NCI-H2081 treated with DMSO at 0.1 percent for 48 hours (cell line): Measurements from ENCODE around the gene METTL14.

ENCODE experiments used
- DNase-seq: peaks from one replicate; lab custom pipeline; 2025; lab: John Stamatoyannopoulos, UW

Gene METTL14

DNA sequence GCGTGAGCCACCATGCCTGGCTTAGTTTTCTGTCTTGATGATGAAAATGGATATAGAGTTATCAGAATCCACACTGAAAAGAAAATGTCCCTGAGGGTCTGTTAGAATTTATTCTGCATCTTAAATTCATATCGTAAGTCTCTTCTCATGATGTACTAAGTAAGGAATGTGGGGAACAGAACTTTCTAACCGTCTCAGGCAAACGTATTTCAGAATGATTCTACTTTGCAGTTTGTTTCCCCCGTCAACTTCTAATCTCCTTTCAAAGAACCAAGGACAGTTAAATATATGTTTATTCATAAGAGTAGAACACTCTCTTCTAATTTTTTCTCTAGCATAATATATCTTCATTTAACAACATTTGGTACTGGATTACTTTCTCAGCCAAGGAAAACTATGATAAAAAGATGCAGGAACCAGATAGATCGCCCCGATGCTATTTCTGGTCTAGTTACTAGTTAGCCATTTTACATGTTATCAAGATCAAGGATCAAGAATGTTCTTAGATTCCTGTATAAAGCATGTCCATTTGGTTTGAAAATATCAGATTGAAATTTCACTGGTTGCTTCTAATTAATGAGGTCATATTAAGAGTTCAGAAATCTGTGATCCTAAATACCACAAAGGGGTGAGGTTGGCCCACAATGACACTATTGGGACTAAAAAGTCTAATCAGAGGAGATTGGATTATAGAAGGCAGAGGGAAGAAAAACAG, 49.5 kb downstream of the METTL14 start:
- no peak for DNase-seq

DNA sequence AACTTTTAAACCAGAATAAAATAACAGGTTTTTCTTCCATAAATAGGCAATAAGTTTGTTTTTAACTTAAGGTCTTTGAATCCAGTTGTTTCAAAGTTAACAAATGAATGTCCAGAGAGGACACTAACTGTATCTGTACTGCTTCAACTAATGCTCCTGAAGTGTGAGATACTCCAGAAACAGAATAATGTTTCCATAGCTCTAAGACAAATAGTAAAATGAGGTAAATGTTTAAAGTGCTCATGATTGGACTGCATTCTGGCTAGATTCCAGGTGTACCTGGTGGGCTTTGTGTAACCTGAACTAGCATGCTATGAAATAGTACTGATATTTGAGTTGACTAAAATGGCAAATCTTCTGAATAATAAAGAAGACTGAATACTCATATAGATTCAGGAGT, 51.7 kb downstream of the METTL14 start:
- DNase-seq, result no peak

DNA sequence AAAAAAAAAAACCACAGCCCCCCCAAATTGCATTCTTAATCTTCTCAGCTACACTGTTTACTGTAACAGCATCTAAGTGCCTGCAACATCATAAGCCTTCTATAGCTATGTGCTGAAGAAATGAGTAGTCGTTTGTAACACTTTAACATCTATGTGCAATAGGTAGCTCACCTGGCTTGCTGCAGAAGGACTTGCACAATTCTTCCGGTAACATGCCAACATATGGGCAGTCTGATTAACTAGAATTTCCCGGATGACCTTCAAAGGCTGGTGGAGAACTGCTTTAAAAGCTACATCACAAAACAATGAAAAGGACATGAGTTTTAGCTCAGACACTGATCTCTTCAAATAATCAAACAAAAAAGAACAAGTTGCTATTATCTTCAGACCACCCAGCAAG, 52.9 kb downstream of the METTL14 start:
- DNase-seq, result no peak

DNA sequence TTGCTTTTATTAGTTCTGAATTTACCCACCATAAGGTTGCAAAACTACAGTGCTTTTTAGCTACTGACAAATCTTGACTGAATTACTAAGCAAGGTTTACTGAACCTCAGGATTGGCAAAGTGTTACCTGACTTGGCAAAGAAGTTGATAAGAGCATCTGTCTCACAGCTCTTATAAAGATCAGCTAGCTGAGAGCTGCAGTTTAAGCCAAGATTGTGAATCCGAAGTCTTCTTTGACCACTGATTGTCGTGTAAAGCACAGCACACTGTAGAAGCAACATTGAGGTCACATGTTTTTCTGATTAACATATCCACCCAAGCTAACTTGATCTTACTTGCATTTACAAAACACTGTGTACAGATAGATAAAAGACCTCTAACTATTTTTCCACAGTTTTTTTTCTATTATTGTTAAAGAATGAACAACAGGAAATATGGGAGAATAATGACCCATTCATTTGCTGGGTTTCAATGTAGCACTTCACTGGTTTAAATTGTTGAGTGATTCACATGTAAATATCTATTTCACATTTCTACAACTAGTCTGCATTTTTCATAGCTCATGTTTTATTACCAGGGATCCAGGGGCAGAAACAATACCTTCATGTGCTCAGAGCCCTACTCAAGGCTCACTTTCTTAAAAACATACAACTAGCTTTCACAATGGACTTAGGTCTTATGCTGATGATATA, 54.0 kb downstream of the METTL14 start:
- no peak for DNase-seq

DNA sequence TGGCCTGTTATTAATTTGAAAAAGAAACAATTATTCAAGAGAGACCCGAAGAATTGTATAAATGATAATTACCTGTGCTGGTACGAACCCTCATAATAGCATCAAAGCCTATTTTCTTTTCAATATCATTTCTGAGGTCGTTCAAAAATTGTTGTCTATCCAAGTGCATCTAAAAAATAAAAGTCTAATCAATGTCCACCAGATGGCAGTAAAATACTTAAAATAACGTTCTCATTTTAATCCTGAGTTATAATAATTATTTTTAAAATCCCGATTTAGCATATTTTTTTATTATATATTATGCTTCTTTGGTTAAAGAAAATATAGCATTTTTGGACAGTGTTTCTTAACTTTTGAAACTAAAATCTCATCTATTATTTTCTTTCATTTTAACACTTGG, 55.7 kb downstream of the METTL14 start:
- DNase-seq, result no peak

DNA sequence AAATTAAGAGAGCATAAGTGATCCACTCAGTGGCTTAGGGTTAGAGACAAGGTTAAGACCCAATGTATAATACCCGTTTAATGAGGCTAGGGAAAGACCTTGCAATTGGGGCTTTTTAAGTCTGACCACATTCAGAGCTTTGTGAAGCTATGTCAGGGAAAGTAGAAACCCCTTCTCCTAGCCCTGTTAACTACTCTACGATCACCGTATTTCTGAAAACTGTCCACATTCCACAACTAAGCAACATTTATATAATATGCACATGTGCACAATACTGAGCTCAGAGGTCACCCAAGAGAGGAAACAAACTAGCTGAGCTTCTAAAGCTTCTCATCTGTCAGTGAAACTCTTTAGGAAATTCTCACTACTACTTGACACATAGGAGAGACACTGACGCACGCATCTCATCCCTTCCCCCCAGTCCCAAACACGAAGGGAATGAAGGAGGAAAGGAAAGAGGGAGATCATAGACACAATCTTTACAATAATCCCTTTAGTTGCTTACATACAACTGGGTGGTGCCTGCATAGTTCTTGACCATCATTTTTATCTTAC, 56.2 kb downstream of the METTL14 start:
- DNase-seq, result no peak

DNA sequence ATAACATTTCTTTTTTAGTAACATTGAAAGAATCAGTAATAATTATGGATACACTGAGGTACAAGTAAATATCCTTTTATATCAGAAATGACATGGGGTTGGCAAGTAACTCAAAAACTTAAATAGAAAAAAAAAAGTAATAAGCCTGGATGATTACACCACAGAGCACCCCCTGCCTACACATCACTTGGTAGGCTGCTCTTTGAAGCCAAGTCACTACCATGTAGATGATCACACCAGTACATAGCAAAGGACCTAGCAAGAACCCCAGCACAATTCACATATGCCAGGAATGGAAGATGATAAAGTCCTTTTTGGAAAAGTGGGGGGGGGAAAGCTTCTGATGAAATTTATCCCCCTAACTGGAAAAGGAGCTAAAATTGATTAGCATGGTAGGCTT, 56.9 kb downstream of the METTL14 start:
- DNase-seq, result no peak

DNA sequence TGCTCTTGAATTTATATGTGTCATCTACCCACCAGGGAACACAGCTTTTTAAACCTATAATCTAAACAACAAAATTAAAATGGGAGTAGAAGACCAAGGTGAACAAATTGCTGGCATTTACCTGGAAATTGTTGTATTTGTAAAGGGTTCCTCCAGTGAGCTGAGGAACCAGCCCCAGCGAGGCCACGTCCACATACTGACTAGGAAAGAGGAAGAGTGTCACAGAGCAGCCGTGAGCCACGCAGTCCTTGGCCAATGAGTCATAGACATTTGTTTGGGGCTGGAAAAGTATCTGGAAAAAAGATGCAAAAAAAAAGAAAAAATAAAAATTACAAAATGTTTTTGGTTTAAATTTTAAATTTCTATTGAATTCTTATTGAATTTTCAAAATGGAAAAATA, 58.7 kb downstream of the METTL14 start:
- DNase-seq, result no peak

DNA sequence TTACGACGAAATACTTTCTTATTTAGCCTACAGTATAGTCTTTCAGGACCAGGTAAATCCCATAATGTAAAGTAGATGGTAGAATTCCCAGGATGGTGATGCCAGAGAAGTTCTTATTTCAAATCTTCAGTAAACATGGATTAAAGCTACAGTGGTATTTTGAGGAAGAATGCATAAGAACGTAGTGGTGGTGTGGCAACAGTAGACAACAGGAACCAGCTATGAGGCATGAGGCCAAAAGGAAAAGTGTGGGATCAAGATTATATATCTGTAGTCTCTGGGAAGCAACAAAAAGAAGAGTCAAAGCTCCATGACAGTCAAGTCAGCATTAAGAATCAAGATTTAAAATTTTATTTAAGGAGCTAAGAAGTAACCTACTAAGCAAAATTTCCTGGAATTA, 60.2 kb downstream of the METTL14 start:
- no peak for DNase-seq

DNA sequence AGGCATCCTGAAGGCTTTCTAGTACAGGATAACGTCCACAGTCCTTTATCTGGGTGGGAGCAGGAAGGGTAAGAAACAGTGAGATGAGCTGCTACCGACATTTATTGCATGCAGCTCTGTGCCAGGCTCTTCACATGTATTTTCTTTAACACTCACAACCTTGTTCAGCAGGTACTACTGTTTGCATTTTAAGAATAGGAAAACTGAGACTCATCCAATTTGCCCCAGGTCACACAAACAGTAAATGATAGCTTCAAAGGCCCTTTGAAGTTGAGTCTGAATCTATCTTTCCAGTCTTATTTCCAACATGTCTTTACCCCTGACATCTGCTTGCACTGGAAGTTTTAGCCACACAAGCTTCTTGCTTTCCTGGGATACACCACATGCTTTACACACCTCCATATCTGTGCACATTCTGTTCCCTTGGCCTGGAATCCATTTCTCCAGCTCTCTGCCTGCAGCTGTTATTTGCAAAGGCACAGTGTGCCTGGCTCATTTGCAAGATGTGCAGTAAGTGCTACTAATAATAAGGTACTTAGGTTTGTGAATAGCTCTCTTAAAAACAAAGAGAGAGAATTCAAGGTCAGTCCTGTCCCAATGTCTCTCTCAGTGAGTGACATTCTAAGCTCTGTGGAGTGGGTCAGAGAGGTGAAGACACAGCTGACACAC, 61.2 kb downstream of the METTL14 start:
- no peak for DNase-seq

DNA sequence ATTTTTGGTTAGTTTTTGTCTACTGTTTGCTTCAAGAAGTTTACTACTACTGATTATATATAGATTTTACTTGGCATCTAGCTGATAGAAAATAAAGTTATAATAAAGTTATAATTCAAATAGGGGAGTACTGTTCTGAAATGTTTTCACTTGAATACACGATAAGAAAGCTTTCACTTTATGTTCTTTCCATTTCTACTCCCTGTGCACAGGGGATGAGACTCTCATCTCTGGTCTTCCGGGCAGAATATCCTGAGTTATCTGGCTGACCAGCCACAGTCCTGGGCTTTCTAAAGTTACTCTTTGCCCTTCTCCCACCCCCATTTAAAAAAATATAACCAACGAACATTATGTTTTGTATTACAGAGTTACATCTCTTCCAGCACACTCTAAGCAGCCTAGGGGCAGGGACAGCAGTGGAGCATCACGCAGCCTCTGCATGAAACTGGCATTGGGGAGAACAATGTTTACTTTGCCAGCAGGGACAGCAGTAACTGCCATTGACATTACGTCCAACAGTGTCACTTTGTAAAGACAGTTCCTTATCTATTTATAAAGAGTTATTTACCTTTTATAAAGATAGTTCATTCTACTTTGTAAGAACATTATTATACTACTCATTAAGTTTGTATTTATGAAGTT, 64.3 kb downstream of the METTL14 start:
- DNase-seq, result no peak

DNA sequence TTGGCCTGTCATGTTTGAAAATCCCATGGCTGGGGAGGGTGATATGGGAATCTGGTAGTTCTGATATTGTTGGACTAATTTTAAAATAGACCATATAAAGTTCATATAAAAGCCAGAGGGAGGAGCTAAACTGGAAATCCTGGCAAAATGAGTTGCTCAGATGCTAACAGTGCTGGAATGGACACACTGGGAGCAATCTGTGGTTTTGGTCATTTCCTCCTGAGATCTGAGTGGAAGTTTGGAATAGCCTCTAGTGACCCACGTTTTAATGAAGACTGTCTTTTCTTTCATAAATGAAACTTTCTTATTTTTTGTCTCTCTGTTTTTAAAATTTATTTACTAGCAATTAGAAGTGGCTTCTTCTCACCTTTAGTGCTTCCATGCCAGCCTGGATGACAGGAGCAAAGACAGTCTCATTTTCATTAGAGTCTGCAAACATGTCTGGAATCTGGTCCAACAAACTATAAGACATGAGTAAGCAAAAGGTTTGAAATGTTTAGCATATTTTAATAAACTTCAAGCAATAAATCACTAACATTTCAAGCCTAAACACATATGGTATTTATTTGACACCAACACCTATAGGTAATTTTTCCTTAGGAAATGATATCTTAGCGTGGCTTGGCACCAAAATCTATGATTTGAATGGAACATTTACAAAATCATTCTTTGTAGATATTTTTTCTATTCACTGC, 66.6 kb downstream of the METTL14 start:
- no peak for DNase-seq

DNA sequence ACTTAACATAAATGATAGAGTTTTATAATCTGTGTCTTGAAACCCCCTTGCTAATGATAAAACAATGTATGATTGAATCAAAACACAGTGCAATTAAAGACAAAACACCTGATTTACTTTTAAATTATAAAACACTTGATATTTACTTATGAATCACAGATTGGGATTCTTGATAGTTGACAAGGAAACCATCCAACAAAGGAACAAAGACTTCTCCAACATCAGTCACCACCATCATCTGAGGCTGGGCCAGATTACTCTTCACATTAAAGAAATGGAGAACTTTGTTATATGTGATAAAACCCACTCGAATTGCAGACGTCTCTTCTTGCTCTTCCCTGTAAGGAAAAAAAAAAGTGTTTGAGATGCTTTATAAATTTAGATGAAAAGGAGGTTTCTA, 67.4 kb downstream of the METTL14 start:
- no peak for DNase-seq

DNA sequence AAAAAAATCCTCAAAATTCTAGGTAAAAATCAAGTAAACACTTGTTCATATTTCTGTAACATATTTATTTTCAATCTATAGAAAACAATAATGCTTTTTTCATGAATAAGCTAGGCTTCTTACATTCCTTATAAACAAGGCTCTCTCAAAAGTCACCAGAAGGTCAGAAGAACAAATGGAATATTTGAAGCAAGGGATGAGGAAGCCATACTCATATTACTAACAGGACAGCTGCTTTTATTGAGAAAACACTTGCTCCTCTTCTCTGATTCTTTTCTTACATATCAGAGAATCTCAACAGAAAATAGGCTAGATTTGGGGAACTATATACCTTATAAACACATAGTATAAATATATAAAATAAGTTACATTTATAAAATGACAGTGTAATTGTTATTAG, 67.9 kb downstream of the METTL14 start:
- no peak for DNase-seq

DNA sequence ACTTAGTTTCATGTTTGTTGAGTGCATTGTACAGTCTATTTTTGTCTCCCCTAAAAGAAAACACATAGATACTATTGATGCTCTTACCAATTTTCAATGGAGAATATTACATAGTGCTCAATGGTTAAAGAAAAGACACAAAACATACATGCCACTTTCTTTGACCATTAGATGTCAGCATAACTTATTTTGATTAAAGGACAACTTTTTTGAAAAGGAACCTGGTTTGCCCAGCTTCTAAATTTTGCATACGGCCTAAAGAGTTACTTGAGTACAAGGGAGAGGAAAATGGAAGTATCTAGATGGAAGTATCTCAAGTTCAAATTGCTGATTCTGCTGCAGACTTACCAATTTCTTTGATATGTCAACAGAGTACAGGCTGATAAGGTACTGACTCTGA, 68.5 kb downstream of the METTL14 start:
- no peak for DNase-seq

DNA sequence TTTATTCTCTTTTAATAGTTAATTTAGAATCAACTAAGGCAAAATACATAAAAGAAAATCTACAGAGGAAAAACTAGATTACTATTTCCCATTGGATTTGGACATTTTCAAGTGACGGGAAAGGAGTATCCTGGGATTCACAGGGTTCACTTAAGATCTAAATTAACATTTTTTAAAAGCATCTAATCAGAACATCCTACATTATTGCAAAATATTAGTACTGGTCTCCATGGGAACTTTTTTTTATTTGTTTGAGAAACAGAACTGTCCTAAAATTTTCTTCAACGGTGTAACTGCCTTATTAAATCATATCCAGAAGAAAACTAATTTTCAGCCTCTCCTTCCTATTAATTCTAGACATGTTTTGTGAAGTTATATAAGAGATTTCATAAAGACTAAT, 69.7 kb downstream of the METTL14 start:
- no peak for DNase-seq

DNA sequence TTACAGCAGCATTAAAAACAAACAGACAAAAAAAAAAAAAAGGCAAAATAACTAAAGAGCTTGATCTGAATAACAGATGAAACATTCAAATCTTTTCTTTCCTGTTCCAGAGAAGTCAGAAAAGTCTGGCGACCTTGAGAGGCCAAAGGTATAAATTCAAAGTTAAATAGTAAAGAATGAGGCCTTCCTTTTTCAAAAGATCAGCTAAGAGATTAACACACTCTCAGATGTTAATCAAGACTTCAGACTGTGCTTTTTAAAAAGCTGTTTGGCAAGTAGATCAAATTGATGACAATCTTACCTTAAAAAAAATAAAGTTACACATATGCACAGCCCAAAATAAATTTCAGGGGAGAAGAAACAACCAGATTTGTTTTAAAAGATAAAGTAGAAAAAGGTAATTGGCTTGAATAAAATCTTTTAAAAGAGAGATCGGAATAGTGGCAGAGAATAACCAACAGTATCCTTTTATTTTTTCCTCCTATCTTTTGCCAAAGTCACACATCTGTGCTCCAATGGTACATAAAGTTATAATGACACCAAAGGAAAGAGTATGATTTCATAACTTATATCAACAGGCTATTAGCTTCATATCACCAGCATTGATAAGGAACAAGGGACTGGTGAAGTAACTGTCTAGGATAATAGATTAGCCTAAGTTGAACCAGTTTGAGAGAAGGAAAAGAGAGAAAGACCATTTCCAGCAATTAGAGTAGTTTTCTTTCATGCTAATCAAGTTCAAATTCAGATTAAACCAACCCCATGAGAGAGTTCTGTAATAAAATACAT, 70.4 kb downstream of the METTL14 start:
- DNase-seq, result no peak

DNA sequence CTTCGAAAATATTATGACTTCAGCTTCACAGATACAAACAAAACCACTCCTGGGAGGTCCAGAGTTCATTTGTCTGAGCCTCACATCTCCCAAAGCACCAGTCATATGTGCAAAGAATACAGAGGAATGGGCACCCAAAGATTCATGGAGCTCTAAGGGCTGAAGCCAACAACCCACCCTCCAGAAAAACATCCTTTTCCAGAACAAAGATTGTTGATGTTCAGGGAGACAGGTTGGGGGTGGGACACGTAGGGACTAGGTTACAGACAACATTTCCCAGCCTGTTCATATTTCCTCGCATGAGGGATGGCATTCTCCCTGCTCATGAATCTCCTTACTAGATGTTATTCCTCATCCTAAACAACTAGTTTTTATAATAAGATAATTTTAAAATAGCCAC, 71.2 kb downstream of the METTL14 start:
- DNase-seq, result no peak

DNA sequence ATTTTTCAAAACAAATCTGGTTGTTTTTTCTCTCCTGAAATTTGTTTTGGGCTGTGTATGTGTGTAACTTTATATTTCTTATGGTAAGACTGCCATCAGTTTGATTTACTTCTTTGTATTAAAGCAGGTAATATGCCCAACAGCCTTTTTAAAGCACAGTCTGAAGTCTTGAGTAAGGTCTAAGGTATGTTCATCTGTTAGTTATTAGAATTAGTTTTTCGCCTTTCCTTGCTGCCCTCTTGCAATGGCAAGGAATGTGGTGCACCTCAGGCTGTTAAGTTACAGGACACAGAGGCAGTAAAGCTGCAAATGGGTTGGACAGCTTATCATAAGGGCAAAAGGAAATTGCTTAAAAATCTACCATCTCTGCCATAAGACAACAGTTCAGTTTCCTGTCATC, 71.8 kb downstream of the METTL14 start:
- DNase-seq, result no peak

DNA sequence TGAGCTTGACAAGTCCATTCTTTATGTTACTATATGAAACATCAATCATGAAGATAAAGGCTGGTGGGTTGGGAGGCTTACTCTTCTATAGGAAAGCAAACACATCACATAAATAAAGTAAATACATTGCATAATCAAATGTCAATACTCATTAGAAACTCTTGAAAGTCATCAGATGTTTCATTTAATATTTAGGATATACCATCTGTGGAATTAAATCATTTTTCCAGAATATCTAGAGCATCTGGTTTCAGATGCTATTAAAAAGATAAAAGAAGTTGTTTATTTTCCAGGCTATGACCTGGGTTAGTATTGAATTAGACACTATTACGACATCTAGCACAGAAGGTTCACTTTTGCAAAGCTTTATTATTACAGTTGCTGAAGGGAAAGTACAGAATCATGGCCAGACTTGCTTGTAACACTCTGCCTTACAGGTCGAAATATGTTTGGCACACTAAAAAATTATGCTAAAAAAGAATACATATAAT, 72.6 kb downstream of the METTL14 start:
- DNase-seq, result no peak

DNA sequence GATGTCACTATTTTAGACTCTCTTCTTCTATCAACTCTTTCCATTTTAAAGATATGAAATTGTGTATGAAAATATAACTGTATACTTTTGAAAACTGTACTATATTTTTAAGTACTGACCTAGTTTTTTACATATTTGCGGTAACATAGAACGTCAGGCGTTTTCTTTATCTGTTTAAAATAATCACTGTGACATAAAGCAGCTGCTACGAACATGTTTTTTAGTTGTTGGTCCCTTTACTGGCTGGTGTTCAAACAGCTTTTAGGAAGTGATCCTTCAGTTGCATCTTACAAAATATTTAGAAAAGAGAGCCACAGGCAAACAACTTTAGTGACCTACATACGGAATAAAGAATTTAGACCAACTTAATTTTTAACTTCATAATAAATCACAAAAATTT, 73.1 kb downstream of the METTL14 start:
- DNase-seq, result no peak
